ENCODE data around the gene HEMK1.

The HEMK1 gene

DNA sequence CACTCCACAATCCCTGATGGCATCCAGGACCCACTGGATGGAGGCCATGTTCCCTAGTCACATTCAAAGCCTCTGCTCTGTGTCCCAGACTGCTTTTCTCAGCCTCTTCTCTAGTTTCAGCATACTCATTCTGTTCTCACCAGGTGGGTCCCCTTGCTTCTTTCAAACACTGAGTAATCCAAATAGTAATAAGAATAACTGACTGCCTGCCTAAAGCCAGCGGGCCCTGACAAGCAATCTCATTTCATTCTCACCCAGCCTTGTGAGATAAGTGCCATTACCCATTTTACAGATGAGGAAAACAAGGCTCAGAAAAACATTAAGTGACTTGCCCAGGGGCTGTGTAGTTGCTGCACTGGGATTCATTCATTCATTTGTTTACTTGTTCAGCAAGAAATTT lies 73.1 kb downstream of the HEMK1 start:
- DNase-seq (ENCODE audit: low read depth) = no peak

DNA sequence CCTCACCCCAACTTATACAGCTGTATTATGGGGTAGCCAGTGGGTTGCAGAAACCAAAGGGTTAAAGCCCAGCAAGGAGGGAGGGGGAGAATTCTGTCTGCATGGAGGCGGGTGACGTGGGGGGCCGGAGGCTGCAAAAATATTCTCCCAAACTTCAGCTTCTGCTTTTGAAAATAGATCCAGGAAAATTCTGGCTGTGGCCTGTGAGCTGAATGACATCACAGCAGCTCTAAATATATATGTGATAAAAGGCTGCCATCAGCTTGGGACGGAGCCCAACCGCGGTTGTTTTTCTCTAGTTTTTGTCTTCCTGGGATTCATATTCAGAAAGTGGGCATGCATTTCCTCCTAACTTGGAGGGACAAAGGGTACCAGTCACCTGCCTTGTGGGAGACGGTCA lies 75.2 kb downstream of the HEMK1 start:
- DNase-seq (ENCODE audit: low read depth) = no peak

GRCh38 chr3:50645378-50645777 lies 76.1 kb downstream of the HEMK1 start:
- DNase-seq (ENCODE audit: low read depth) = no peak
